Trophoblast cell (in vitro differentiated cells and primary cell): ENCODE measurements around the gene PTPN22.

Experiments
- DNase-seq, 2 donors: peaks; one replicate each; pipeline ENCODE4 v3.0.0-alpha.2; 2016
- H2AFZ ChIP-seq: 2 replicates; pipeline ENCODE4 v1.6.1; 2013; ENCODE audit warnings: low read length, moderate library complexity, mild to moderate bottlenecking; ENCODE audit not compliant: insufficient read depth, poor library complexity
- H2AK5ac ChIP-seq: 2 replicates; pipeline ENCODE4 v1.6.1; 2013; ENCODE audit warnings: mild to moderate bottlenecking, low read length
- H2BK120ac ChIP-seq: 2 replicates; pipeline ENCODE4 v1.6.1; 2013; ENCODE audit warnings: low read length, mild to moderate bottlenecking, moderate library complexity; ENCODE audit not compliant: insufficient read depth, poor library complexity
- H2BK12ac ChIP-seq: 2 replicates; pipeline ENCODE4 v1.6.1; 2013; ENCODE audit warnings: mild to moderate bottlenecking, low read length, moderate library complexity
- H2BK5ac ChIP-seq: 2 replicates; pipeline ENCODE4 v1.6.1; 2013; ENCODE audit warnings: low read length, low read depth, moderate library complexity, mild to moderate bottlenecking; ENCODE audit not compliant: poor library complexity
- H3K14ac ChIP-seq: 2 replicates; pipeline ENCODE4 v1.6.1; 2013; ENCODE audit warnings: mild to moderate bottlenecking, low read length
- H3K18ac ChIP-seq: 2 replicates; pipeline ENCODE4 v1.6.1; 2013; ENCODE audit warnings: mild to moderate bottlenecking, low read length
- H3K23ac ChIP-seq: 2 replicates; pipeline ENCODE4 v1.6.1; 2013; ENCODE audit warnings: low read length
- H3K27ac ChIP-seq: 2 replicates; pipeline ENCODE4 v1.5.1; 2013; ENCODE audit warnings: low read depth, mild to moderate bottlenecking, inconsistent platforms, low read length, moderate library complexity
- H3K27me3 ChIP-seq: 2 replicates; pipeline ENCODE4 v1.6.1; 2013; ENCODE audit warnings: inconsistent platforms, mild to moderate bottlenecking, low read length, moderate library complexity; ENCODE audit not compliant: insufficient read depth
- H3K36me3 ChIP-seq, 2 experiments: 1 replicate in 1 of 2; 2 replicates in 1 of 2; pipeline ENCODE4 v1.6.1; 2013; ENCODE audit warnings: low read length in 2 of 2, mild to moderate bottlenecking in 2 of 2, moderate library complexity in 1 of 2; ENCODE audit not compliant: insufficient read depth in 2 of 2, control insufficient read depth in 1 of 2
- H3K4ac ChIP-seq: 2 replicates; pipeline ENCODE4 v1.6.1; 2013; ENCODE audit warnings: low read depth, mild to moderate bottlenecking, low read length, moderate library complexity
- H3K4me1 ChIP-seq, 2 experiments: 1 replicate in 1 of 2; 2 replicates in 1 of 2; pipeline ENCODE4 v1.6.1; 2013; ENCODE audit warnings: low read length in 2 of 2, mild to moderate bottlenecking in 2 of 2, moderate library complexity in 1 of 2; ENCODE audit not compliant: insufficient read depth in 2 of 2, control insufficient read depth in 1 of 2
- H3K4me2 ChIP-seq: 2 replicates; pipeline ENCODE4 v1.6.1; 2013; ENCODE audit warnings: inconsistent platforms, mild to moderate bottlenecking, low read length, moderate library complexity
- H3K4me3 ChIP-seq: 2 replicates; pipeline ENCODE4 v1.5.1; 2013; ENCODE audit warnings: mild to moderate bottlenecking, low read depth, low read length, inconsistent platforms
- H3K79me1 ChIP-seq: one replicate; pipeline ENCODE4 v1.6.1; 2013; ENCODE audit warnings: low read length
- H3K79me2 ChIP-seq: 2 replicates; pipeline ENCODE4 v1.6.1; 2013; ENCODE audit warnings: low read length, mild to moderate bottlenecking; ENCODE audit not compliant: control insufficient read depth, insufficient read depth, poor library complexity
- H3K9ac ChIP-seq: 2 replicates; pipeline ENCODE4 v1.6.1; 2013; ENCODE audit warnings: mild to moderate bottlenecking, low read length
- H3K9me3 ChIP-seq: 2 replicates; pipeline ENCODE4 v1.6.1; 2013; ENCODE audit warnings: low read depth, mild to moderate bottlenecking, control low read depth, inconsistent platforms, low read length; ENCODE audit not compliant: insufficient read depth
- H4K12ac ChIP-seq: 2 replicates; pipeline ENCODE4 v1.6.1; 2013; ENCODE audit warnings: low read depth, mild to moderate bottlenecking, low read length, moderate library complexity
- H4K8ac ChIP-seq: 2 replicates; pipeline ENCODE4 v1.6.1; 2013; ENCODE audit warnings: low read depth, mild to moderate bottlenecking, low read length, moderate library complexity
- H4K91ac ChIP-seq: one replicate; pipeline ENCODE4 v1.6.1; 2013; ENCODE audit warnings: low read depth, mild to moderate bottlenecking, low read length, moderate library complexity
- WGBS: extraction: QIAGEN DNeasy Blood & Tissue Kit; methylation state at CpG from one replicate; pipeline ENCODE4 v1.1.7; 2013; ENCODE audit warnings: missing lambda C conversion rate; ENCODE audit not compliant: insufficient read length, insufficient coverage; ENCODE audit errors: extremely low coverage; 5-methylcytosine and 5-hydroxymethylcytosine counted together

PTPN22 gene

DNA sequence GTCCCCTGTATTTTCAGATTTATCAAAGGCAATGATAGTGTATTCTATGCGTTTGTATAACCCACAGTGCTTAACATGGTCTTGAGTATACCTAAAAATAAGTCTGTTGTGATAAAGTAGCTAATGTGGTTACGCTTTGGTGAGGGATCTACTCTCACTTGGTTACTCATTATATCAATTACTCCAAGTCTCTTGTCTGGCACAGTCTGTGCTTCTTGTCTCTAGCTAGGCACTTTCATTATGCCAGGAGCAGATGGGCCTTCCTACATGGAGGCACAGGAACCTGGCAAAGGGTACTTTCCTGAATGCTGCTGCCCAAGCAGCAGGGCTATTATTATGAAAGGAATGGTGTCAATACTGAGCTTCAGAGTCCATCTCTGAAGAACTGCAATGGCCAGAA, 4.2 kb upstream of the PTPN22 start:
- Histone ChIP-seq H3K9me3 (no peaks in the 10 kb centered on the region), H3K79me1 (no peaks in the 10 kb centered on the region), H4K91ac (no peak overlapping the region), H3K27ac (no peak overlapping the region), H3K4ac (no peak overlapping the region), H3K18ac (no peak overlapping the region), H2AK5ac (no peak overlapping the region), H3K4me2 (no peak overlapping the region), H3K23ac (no peak overlapping the region), H2BK5ac (no peak overlapping the region), H4K8ac (no peak overlapping the region), H3K4me3 (no peak overlapping the region), H3K79me2 (no peaks in the 10 kb centered on the region), H3K14ac (no peak overlapping the region), H3K36me3 (no peaks in the 10 kb centered on the region), H2AFZ (no peak overlapping the region), H3K27me3 (no peaks in the 10 kb centered on the region), H3K4me1 (no peaks in the 10 kb centered on the region), H2BK12ac (no peak overlapping the region), H4K12ac (no peak overlapping the region), H3K9ac (no peak overlapping the region), H2BK120ac (no peak overlapping the region)
- WGBS, result no CpG with 5 or more reads among the region's 2 CpGs
- DNase-seq, result no peak

DNA sequence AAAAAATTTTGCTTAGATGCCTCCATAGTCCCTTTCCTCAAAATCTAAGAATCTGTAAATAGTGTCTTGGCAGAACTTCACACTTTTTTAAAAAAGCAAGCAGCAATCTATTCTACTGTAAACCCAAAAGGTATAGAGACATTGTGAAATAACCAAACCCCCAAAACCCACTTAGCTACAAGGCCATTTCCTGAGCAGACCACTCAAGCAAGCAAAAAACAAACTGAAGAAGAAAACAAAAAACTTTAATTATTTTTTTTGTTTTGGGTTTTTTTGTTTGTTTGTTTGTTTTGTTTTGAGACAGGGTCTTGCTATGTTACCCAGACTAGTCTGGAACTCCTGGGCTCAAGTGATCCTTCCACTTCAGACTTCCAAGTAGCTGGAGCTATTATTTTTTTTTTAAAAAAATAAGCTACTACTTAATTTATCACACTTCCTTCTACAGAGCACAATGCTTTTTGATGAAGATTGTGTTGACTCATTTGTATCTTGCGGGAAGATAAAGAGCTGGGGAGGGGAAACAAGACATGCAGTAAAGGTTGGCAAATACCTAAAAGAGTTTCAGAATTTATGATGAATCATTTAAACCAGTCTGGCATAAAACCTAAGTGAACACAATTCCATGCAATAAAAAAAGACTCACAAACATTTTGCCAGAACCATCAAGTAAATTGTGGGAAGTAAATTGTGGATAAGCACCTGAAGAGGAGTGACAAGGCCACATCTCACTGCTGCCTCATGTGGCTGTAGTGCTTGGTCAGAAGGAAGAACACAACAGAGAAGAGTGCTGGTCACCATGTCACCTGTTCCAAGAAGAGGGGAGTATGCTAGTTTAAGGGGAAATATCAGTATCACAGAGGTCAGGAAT, 2.7 kb upstream of the PTPN22 start:
- H3K4me1 ChIP-seq, result no peaks in the 10 kb centered on the region
- H3K14ac ChIP-seq, result no peak overlapping the region
- H4K91ac ChIP-seq, result no peak overlapping the region
- no peak overlapping the region for H2BK5ac ChIP-seq
- H4K12ac ChIP-seq, result no peak overlapping the region
- no peak overlapping the region for H3K9ac ChIP-seq
- H3K4me2 ChIP-seq, result no peak overlapping the region
- WGBS, result no CpG with 5 or more reads among the region's 1 CpG
- no peaks in the 10 kb centered on the region for H3K36me3 ChIP-seq
- no peak overlapping the region for H2BK12ac ChIP-seq
- H3K79me1 ChIP-seq, result no peaks in the 10 kb centered on the region
- H2BK120ac ChIP-seq, result no peak overlapping the region
- H3K4ac ChIP-seq, result no peak overlapping the region
- no peak for DNase-seq
- no peak overlapping the region for H3K27ac ChIP-seq
- no peak overlapping the region for H3K18ac ChIP-seq
- H2AFZ ChIP-seq, result no peak overlapping the region
- H3K79me2 ChIP-seq, result no peaks in the 10 kb centered on the region
- H4K8ac ChIP-seq, result no peak overlapping the region
- no peak overlapping the region for H2AK5ac ChIP-seq
- no peak overlapping the region for H3K23ac ChIP-seq
- no peak overlapping the region for H3K4me3 ChIP-seq
- no peaks in the 10 kb centered on the region for H3K9me3 ChIP-seq
- no peaks in the 10 kb centered on the region for H3K27me3 ChIP-seq

DNA sequence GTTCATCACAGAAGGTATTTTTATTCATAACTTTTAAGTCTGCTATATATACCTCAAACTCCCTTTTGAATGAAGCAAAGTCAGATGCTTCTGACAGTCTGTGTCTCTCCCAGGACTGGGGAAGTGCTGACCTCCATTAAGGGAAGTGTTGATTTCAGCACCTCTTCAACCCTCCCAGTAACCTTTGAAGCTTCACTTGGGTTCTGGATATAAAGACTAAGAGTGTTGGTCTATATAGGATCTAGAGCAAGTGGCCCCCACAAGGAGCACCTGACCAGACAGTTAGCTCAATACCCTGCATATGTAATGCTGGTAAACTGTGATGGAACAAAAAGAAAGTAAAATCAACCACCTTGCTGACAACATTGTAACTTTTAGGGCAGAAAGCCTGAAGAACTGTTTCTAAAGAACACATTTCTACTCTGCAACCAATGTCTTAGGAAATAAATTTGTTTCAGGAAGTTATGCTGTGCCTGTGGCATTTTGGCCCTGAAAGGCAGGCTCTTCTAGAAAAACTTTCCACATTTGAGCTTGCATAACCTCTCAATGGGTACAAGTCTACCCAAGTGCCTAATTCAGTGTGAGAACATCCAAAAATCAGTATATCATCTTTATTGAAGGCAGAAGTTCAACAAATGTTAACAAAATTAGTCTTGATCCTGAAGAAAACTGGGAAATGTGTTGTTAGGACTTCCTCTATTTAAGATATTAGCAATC, 865 bp upstream of the PTPN22 start:
- no peak overlapping the region for H3K18ac ChIP-seq
- H3K27me3 ChIP-seq, result no peaks in the 10 kb centered on the region
- no peak overlapping the region for H4K91ac ChIP-seq
- H3K4me2 ChIP-seq, result no peak overlapping the region
- no peak overlapping the region for H2BK5ac ChIP-seq
- H3K23ac ChIP-seq, result no peak overlapping the region
- no peak overlapping the region for H3K14ac ChIP-seq
- no peak overlapping the region for H4K12ac ChIP-seq
- H2BK120ac ChIP-seq, result no peak overlapping the region
- H2AK5ac ChIP-seq, result no peak overlapping the region
- no peak overlapping the region for H4K8ac ChIP-seq
- no peaks in the 10 kb centered on the region for H3K79me2 ChIP-seq
- no peak overlapping the region for H3K27ac ChIP-seq
- no peak overlapping the region for H3K9ac ChIP-seq
- H3K4ac ChIP-seq, result no peak overlapping the region
- H3K4me3 ChIP-seq, result no peak overlapping the region
- H2BK12ac ChIP-seq, result no peak overlapping the region
- H3K9me3 ChIP-seq, result no peaks in the 10 kb centered on the region
- no peak overlapping the region for H2AFZ ChIP-seq
- peak in 1 of 2 donors; percentile 6 for DNase-seq
- no peaks in the 10 kb centered on the region for H3K4me1 ChIP-seq
- no peaks in the 10 kb centered on the region for H3K36me3 ChIP-seq
- H3K79me1 ChIP-seq, result no peaks in the 10 kb centered on the region

DNA sequence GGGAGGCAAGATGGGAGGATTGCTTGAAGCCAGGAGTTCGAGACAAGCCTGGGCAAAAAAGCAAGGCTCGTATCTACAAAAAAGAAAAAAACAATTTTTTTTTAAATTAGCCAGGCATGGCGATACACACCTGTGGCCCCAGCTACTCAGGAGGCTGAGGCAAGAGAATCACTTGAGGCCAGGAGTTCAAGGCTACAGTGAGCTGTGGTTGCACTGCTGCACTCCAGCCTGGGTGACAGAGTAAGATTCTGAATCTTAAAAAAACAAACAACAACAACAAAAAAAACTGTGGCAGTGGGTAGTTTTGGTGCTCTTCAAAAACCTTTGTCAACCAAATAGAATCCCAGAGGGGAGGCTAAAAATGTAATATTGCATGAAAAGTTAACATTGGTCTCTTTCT, 734 bp downstream of the PTPN22 start:
- H3K27me3 ChIP-seq, result no peaks in the 10 kb centered on the region
- H3K36me3 ChIP-seq, result no peaks in the 10 kb centered on the region
- no peaks in the 10 kb centered on the region for H3K79me2 ChIP-seq
- H3K79me1 ChIP-seq, result no peaks in the 10 kb centered on the region
- no peak overlapping the region for H3K14ac ChIP-seq
- H3K4me3 ChIP-seq, result no peak overlapping the region
- no peak for DNase-seq
- H4K12ac ChIP-seq, result no peak overlapping the region
- no peak overlapping the region for H3K4ac ChIP-seq
- H2BK12ac ChIP-seq, result no peak overlapping the region
- no peak overlapping the region for H3K4me2 ChIP-seq
- no peak overlapping the region for H2BK5ac ChIP-seq
- no peak overlapping the region for H2AFZ ChIP-seq
- no peak overlapping the region for H3K23ac ChIP-seq
- no peak overlapping the region for H4K8ac ChIP-seq
- no peak overlapping the region for H2BK120ac ChIP-seq
- H3K18ac ChIP-seq, result no peak overlapping the region
- no peaks in the 10 kb centered on the region for H3K4me1 ChIP-seq
- no CpG with 5 or more reads among the region's 3 CpGs for WGBS
- H4K91ac ChIP-seq, result no peak overlapping the region
- no peak overlapping the region for H3K27ac ChIP-seq
- no peaks in the 10 kb centered on the region for H3K9me3 ChIP-seq
- no peak overlapping the region for H2AK5ac ChIP-seq
- no peak overlapping the region for H3K9ac ChIP-seq
